Erythroblast (primary cell): ENCODE measurements around the gene MLLT10.

Experiments
- GATA1 ChIP-seq: IDR thresholded peaks from 2 replicates; pipeline ENCODE4 v1.6.1; 2011; ENCODE audit warnings: low read depth, mild to moderate bottlenecking, control low read depth, low read length, moderate library complexity
- POLR2A ChIP-seq: IDR thresholded peaks from 2 replicates; pipeline ENCODE4 v1.6.1; 2011; ENCODE audit warnings: mild to moderate bottlenecking, low read length

- TF ChIP-seq POLR2A (no peak), GATA1 (no peak)
Observed at GRCh38 chr10:21579291-21579690, 45.3 kb downstream of the MLLT10 start.
